GM18868 (cell line): ENCODE results near the gene SUSD1.
A peak's percentile ranks its signal among the peaks of the same experiment; 100 is the strongest.

Experiments
- ATAC-seq: cut with Tn5 transposase; IDR thresholded peaks from one replicate; pipeline ENCODE4 v1.9.1; 2021; ENCODE audit warnings: mild to moderate bottlenecking, moderate library complexity; ENCODE audit not compliant: unreplicated experiment

The SUSD1 gene

GRCh38 chr9:112020680-112021596 is 154.2 kb downstream of the SUSD1 start:
- ATAC-seq, result peak; percentile 49

GRCh38 chr9:112017878-112018277 is 157.2 kb downstream of the SUSD1 start:
- ATAC-seq, result no peak

- ATAC-seq, result no peak
Observed at GRCh38 chr9:112015736-112016135, 159.4 kb downstream of the SUSD1 start.

- no peak for ATAC-seq
Observed at GRCh38 chr9:112015149-112015548, 159.9 kb downstream of the SUSD1 start.

- no peak for ATAC-seq
Observed at GRCh38 chr9:112013266-112013665, 161.8 kb downstream of the SUSD1 start.

GRCh38 chr9:112012026-112012902 is 162.8 kb downstream of the SUSD1 start:
- peak; percentile 89 for ATAC-seq

GRCh38 chr9:112011051-112011620 is 164.0 kb downstream of the SUSD1 start:
- ATAC-seq, result no peak

- no peak for ATAC-seq
Observed at GRCh38 chr9:112010537-112010936, 164.6 kb downstream of the SUSD1 start.

- no peak for ATAC-seq
Observed at GRCh38 chr9:112009656-112010055, 165.4 kb downstream of the SUSD1 start.

GRCh38 chr9:112007575-112008240 is 167.4 kb downstream of the SUSD1 start:
- no peak for ATAC-seq

- ATAC-seq, result no peak
Observed at GRCh38 chr9:112006361-112007020, 168.6 kb downstream of the SUSD1 start.

- no peak for ATAC-seq
Observed at GRCh38 chr9:112005939-112006338, 169.2 kb downstream of the SUSD1 start.

- ATAC-seq, result no peak
Observed at GRCh38 chr9:112003538-112003937, 171.6 kb downstream of the SUSD1 start.

- no peak for ATAC-seq
Observed at GRCh38 chr9:112002847-112003457, 172.1 kb downstream of the SUSD1 start.

- ATAC-seq, result no peak
Observed at GRCh38 chr9:112002131-112002846, 172.8 kb downstream of the SUSD1 start.

GRCh38 chr9:112000743-112001142 is 174.4 kb downstream of the SUSD1 start:
- ATAC-seq, result no peak

GRCh38 chr9:111999319-111999718 is 175.8 kb downstream of the SUSD1 start:
- no peak for ATAC-seq

GRCh38 chr9:111997831-111998230 is 177.3 kb downstream of the SUSD1 start:
- ATAC-seq, result no peak

- peak; percentile 48 for ATAC-seq
Observed at GRCh38 chr9:111994831-111995458, 180.2 kb downstream of the SUSD1 start.
